ENCODE results near the gene DPH7.
"Not testable (repeated sequence)": the region's sequence is repeated elsewhere in the genome, so short reads cannot be mapped to it uniquely, and the experiment has no call there.

The DPH7 gene

GRCh38 chr9:137578518-137579258, at the start of gene DPH7:
Gene DPH7, minus strand, starts transcription at chr9:137578925. Its CDS starts 148 bp downstream, at chr9:137578777.
- DNase-seq, result peak; percentile 49

GRCh38 chr9:137627406-137627805, 48.7 kb upstream of the DPH7 start:
- DNase-seq, result not testable (repeated sequence)

- DNase-seq, result no peak
Observed at GRCh38 chr9:137626464-137626863, 47.7 kb upstream of the DPH7 start.

GRCh38 chr9:137622211-137622610, 43.5 kb upstream of the DPH7 start:
- not testable (repeated sequence) for DNase-seq

GRCh38 chr9:137621131-137621757, 42.5 kb upstream of the DPH7 start:
- no peak for DNase-seq

- DNase-seq, result no peak
Observed at GRCh38 chr9:137620581-137620980, 41.9 kb upstream of the DPH7 start.

GRCh38 chr9:137620048-137620405, 41.3 kb upstream of the DPH7 start:
- no peak for DNase-seq

- DNase-seq, result no peak
Observed at GRCh38 chr9:137619240-137620047, 40.7 kb upstream of the DPH7 start.

GRCh38 chr9:137618105-137619067, 39.7 kb upstream of the DPH7 start, which contains the start of gene EHMT1:
Gene EHMT1, plus strand, starts transcription at chr9:137619005. Its CDS starts 24 bp downstream, at chr9:137619029.
- no peak for DNase-seq

GRCh38 chr9:137615387-137615871, 36.7 kb upstream of the DPH7 start:
- DNase-seq, result no peak

- no peak for DNase-seq
Observed at GRCh38 chr9:137614631-137615386, 36.1 kb upstream of the DPH7 start.

GRCh38 chr9:137613738-137614523, 35.2 kb upstream of the DPH7 start:
- DNase-seq, result no peak

GRCh38 chr9:137613259-137613658, 34.5 kb upstream of the DPH7 start:
- no peak for DNase-seq

GRCh38 chr9:137612741-137613142, 34.0 kb upstream of the DPH7 start:
- no peak for DNase-seq

GRCh38 chr9:137611623-137612609, 33.2 kb upstream of the DPH7 start:
- no peak for DNase-seq

- DNase-seq, result no peak
Observed at GRCh38 chr9:137610944-137611343, 32.2 kb upstream of the DPH7 start.

- DNase-seq, result no peak
Observed at GRCh38 chr9:137607141-137607857, 28.6 kb upstream of the DPH7 start.

- no peak for DNase-seq
Observed at GRCh38 chr9:137606734-137607138, 28.0 kb upstream of the DPH7 start.

All from DMS 273 treated with DMSO at 0.1 percent for 48 hours (cell line).